ENCODE results near the gene NLRP9.

The NLRP9 gene

DNA sequence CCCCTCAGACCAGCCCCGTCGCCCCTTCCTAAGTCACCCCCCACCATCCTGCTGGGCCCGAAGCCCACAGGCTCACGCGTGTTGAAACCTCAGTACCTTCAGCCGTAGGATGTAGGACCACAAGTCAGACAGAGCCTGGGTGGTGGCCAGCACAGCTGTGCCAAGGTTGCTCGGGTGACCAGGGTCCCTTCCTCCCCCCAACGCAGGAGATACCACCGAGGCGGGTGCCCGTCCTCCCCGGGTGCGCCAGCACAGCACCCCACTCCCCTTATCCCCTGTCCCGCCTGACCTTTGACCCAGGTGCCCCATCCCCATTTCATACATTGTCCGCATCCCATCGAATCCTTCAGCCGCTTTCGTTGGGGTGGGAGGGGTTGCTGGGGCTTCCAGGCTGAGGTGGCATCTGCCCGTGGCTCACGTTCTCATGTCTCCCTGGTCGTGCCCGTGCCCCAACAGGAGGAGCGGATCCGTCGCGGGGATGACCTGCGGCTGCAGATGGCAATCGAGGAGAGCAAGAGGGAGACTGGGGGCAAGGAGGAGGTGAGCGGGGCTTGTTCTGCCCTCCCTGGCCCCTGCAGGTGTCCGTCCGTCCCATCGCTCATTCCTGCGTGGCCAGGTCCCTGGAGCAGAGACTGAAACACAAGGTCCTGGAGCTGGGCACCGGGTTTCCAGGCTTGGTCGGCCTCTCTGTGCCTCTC is 48.6 kb downstream of the NLRP9 start:
- DNase-seq (ENCODE audit: low read depth, low spot score) = no peak
- H3K27ac ChIP-seq = no peak overlapping the region

DNA sequence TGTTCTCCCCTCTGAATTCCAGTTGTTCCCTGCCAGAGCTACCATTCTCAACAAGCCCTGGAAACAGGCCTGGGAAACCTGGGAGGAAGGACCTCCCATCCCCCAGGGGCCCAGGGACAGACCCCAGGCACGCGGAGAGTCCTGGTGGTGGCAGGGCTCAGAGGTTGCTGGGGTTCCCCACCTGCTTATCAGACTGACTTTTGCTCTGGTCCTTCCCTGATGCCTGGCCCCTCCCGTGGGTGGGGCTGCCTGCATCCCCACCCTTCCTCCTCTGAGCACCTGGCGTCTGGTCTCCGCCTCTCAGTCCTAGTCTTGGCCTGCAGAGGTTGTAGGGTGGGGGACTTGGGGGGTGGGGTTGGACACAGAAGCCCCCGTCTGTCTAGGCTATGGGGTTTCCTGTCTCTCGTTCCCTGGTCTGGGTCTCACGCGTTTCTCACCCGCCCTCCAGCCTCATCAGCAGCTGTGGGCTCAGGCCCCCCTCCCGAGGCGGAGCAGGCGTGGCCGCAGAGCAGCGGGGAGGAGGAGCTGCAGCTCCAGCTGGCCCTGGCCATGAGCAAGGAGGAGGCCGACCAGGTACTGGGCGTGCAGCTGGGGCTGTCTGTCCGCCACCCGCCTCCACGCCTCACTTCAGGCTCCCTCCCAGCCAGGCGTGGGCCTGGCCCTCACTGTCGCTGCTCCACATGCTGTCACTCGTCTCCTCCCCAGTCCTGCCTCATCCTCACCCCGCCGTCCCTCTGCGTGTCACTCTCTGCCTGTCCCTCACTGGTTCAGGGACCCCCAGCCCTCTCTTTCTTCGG is 49.6 kb downstream of the NLRP9 start:
- no peak overlapping the region for H3K27ac ChIP-seq

DNA sequence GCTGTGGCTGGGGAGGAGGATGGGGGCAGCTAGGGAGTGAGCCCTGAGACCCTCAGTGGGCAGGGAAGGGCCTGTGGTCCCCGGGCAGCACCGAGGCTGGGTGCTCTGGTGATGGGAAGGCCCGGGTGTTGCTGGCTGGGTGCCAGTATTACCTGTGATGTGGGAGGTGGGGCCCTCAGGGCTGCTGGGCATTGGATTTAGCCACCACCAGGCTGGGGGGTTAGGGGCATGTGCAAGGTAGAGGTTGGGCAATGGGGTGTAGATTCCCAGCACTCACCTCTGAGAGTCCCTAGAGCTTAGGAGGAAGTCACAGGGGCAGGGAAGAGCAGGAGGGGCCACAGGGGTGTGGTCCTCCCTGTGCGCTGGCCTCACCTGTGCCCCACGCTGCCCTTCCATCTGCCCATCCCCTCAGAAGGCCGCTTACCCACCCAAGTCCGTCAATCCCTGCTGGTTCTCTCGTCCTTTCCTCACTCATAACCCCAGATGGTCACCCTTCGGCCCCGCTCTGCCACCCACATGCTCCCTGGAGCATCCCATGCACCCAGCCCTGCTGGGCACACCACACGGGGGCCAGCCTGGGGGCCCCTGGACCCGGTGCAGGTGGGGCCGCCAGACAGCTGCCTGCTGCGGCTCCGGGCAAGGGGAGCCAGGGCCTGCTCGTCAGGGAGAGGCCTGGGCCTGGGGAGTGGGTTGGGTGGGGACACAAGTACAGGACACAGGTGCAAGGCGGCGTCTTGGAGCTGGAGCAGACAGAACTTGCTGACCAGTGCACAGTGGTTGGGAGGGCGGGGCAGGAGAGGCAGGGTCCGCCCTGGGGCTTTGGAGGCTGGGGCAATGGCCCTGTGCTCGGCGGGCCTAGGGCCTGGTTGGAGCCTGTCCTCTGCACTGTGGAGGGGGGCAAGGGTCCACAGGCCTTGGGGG is 50.7 kb downstream of the NLRP9 start:
- DNase-seq (ENCODE audit: low read depth, low spot score) = no peak
- no peak overlapping the region for H3K27ac ChIP-seq

More for the DNA sequence above, 49.6 kb downstream of the NLRP9 start:
- DNase-seq (ENCODE audit: low read depth, low spot score) = no peak

DNA sequence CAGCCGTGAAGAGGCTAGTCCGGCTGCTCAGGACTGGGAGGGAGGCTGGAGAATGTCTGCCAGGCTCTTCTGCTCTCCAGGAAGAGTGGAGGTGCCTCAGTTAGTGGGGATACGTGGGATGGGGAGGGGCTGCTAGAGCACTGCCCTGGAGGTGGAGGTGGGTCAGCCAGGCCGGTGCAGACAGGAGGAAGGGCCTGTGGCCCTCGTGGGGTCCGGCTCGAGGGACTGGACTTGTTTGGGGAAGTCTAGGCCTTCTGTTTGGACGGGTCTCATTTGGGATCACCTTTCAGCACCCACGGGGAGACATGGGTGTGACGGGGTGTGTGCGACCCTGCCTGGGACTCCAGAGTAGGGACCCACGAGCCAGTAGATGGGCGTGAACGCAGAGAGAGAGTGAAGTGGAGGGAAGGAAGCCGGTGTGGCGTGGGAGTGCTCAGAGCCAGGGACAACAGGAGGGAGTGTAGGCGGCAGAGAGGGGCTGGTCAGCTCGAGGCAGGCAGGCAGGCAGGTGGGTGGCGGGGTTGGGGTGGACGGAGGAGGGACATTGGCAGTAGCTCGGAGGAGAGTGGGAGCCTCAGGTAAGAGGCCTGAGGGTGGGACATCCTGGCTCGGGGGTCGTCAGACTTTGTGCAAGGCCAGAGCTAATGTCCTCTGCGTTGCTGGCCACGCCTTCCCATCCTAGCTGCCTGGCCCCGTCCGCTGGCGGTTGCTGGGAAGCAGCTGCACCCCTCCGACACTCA is 51.7 kb downstream of the NLRP9 start:
- no peak for DNase-seq (ENCODE audit: low read depth, low spot score)
- H3K27ac ChIP-seq = no peak overlapping the region

DNA sequence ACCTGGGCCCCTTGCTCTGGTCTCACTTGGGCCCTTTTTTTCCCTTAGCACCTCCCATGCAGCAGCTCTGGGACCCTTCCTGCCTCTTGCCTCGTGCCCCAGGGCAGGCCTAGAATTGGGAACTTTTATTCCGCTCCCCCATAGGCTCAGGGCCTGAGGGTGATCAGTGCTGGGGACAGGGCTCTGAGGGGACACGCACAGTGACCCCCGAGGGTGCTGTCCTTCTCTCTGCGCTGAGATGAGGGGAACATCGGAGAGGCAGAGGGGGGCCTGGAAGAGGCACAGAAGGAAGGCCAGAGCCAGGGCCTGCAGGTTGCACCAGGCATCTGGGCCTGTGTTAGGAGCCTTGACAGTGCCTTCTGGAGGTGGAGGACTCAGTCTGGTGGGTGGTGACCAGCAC is 52.4 kb downstream of the NLRP9 start:
- no peak overlapping the region for H3K27ac ChIP-seq
- DNase-seq (ENCODE audit: low read depth, low spot score) = no peak

DNA sequence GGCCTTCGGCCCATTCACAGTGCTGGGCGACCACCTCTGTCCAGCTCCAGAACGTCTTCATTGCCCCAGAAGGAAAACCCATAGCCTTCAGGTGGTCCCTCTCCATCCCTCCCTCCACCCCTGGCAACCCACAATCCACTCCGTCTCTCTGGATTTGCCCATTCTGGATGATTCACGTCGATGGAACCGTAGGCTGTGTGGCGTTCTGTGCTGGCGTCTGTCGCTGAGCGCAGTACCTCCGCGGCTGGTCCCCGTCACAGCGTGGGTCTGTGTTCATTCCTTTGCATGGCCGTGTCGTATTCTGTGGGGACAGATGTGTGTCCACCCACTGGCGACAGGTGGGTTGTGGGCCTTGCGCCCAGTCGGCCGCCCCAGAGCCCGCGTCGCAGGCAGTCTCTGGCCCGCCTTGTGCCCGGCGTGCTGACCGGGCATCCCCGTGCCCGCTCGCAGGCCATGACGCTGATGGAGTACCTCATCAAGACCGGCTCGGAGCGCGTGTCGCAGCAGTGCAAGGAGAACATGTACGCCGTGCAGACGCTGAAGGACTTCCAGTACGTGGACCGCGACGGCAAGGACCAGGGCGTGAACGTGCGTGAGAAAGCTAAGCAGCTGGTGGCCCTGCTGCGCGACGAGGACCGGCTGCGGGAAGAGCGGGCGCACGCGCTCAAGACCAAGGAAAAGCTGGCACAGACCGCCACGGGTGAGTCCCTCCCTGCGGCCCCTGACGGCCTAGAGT is 53.1 kb downstream of the NLRP9 start:
- DNase-seq (ENCODE audit: low read depth, low spot score) = no peak
- H3K27ac ChIP-seq = no peak overlapping the region

DNA sequence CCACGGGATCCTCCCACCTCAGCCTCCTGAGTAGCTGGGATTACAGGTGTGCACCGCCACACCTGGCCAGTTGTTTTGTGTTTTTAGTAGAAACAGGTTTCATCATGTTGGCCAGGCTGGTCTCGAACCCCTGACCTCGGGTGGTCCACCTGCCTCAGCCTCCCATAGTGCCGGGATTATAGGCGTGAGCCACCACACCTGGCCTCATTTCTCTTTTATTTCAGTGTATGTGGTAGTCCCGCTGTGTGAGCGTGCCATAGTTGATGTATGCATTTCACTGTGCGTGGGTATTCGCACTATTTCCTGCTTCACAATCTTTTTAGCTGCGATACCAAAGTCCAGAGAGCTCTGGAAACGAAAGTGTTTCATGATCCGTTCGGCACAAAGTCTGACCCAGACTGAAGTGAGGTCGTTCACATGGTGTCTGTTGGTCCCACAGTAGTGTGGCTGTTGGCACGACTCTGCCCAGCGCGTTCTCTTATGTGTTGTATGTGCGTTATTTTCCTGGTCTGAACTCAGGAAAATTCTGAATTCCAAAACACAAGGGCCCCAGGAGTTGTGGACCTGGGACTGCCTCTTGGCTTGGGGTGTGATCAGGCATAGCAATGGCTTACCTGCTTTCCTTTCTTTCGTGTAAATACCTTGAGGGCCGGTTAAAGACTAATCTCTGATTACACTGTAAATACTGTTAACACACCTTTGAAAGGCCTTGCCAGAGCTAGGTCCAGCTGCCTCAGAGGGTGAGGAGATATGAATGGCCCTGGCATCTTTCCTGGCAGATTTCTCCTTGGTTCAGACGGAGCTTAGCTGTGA is 54.5 kb downstream of the NLRP9 start:
- no peak overlapping the region for H3K27ac ChIP-seq

DNA sequence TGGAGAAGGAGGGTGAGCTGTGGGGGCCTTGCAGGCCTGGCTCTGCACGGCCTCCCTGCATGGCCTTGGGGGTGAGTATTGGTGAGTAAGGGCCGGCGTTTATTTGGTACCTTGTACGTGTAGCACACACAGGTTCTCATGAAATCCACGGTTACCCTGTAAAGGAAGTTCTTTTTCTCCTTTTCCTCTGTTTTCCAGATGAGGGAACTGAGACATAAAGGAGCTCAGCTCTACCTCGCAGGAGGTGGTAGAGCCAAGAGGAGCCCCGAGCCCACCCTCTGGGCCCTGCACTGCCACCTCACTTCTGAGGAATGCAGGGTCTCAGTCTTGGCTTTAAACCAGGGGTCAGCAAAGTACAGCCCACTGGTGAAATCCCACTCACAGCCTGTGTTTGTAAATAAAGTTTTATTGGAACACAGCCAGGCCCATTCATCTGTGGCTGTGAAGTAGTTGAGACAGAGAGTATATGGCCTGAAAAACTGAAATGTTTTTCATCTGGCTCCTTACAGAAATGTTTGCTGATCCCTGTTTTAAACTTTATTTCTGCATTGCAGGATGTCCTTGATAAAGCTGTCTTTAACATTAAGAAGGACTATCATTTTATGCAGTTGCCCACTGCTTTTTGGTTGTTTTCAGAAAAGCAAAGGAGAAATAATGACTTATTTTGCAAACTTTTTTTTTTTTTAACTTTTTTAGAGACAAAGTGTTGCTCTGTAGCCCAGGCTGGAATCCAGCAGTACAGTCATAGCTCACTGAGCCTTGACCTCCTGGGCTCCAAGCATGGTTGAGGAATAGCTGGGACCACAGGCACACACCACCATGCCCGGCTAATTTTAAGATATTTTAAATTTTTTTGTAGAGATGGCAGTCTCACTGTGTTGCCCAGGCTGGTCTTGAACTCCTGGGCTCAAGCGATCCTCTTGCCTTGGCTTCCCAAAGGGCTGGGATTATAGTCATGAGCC is 56.8 kb downstream of the NLRP9 start:
- DNase-seq (ENCODE audit: low read depth, low spot score) = no peak
- no peak overlapping the region for H3K27ac ChIP-seq

More for the DNA sequence above, 54.5 kb downstream of the NLRP9 start:
- no peak for DNase-seq (ENCODE audit: low read depth, low spot score)

DNA sequence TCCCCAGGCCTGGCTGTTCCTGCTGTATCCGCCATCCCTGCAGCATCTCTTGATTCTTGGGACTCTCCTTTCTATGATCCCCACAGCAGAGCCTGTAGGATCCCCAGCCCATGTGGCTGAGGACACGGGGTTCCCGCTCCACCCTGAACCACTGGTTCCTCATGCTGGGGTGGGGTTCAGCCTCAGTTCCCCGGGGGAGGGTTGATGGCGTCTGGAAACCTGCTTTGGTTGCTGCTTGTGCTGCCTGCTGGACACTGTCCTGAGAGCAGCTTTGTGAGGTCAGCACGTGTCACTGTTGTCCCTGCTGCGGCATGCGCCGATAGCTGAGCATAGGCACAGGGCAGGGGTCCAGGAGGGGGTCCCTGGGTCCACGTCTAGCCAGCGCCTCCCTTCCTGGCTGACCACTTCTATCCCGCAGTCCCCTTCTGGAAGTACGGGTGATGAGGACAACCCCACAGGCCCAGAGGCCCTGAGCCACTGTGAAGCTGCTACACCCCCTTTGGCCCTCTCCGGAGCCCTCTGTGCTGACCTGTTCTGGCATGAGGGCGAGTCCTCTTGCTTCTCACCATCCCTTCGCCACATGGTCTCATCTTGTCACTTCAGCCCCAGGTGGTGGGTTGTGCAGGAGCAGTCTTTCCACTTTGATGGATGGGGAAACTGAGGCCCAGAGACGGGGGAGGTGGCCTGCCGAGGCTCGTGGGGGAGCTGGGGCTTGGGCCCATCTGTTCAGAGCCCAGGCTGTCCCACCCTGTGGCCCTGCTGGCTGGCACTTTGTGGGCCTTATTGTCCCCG is 57.7 kb downstream of the NLRP9 start:
- peak overlapping the region; percentile 94 for H3K27ac ChIP-seq
- DNase-seq (ENCODE audit: low read depth, low spot score) = no peak

DNA sequence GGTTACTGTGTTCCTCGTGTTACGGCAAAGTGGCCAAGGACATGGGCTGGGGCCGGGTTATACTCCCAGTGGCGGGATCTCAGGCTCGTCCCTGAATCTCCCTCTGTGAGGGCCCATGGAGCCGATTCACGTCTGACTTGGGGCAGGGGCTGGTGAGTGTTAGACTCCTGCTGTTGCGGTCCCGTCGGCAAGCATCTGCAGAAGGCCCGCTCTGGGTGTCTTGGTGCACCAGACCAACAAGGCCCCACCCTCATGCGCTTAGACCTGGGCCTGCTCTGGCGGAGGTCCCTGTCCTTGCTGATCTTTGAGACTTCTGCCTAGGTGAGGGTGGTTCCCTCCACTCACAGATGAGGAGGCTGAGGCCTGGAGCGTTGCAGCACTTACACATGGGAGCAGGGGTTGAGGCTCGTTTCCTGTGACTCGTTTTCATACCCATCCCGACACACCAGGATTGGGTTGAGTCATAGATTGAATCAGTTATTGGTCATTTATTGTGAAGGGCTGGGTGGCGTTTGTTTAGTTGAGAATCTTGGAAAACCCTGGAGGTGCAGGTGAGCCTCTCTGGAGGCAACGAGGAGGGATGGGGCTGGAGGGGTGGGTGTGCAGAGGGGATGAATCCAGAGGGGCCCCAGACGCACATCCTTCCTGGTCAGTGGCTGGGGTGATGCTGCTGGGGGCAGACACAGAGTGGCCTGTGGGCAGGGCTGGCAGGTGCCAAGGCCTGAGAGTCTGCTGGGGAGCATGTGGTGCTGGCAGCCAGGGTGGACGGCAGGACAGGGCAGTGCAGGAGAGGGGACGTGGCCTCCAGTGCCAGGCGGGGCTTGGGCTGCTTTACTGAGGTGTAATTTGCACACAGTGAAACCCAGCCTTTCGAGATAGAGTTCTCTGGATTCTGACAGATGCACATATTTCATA is 58.6 kb downstream of the NLRP9 start:
- DNase-seq (ENCODE audit: low read depth, low spot score) = peak; percentile 46
- H3K27ac ChIP-seq = peak overlapping the region; percentile 94

DNA sequence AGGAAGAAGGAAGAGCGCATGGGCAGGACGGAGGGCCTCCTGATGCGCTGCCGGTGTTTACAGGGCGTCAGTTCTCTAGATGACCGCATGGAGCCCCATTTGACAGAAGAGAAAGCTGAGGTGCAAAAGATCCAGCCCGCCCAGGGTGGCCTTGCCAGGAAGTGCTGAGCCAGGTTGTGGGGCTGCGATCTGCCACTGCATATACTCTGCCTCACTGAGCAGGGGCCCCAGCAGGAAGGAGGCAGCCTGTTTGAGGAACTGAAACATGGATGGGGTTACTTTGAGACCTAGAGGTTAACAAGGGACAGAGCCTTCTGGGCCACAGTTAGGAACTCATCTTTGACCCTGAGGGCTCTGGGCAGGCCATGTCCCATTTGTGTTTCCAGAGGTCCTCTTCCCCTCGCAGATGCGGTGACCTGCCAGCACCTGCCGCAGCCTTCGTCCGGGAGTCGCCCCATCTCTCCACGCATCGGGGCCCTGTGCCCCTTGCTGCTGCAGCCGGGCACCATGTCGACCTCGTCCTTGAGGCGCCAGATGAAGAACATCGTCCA is 60.0 kb downstream of the NLRP9 start:
- DNase-seq (ENCODE audit: low read depth, low spot score) = no peak
- H3K27ac ChIP-seq = peak overlapping the region; percentile 94

DNA sequence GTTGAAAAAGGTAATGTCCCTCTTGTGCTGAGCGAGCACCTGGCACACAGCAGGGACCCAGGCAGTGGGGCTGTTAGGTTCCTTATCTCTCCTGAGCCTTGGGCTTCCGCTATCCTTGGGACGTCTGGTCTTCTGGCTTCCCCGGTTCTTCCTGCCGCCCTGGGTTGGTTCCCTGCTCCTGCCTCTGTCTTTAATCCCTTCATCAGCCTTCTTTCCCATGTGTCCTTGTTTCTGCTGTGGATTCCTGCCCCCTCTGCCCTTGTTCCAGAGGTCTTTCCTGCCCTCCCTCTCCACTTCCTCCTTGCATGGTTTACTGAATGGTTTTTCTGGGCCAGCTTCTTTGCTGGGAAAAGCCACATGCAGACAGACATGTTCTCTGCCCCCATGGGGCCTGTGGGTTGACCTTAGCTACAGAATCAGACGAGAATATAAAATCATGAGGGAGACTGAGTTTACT is 60.6 kb downstream of the NLRP9 start:
- H3K27ac ChIP-seq = peak overlapping the region; percentile 94

DNA sequence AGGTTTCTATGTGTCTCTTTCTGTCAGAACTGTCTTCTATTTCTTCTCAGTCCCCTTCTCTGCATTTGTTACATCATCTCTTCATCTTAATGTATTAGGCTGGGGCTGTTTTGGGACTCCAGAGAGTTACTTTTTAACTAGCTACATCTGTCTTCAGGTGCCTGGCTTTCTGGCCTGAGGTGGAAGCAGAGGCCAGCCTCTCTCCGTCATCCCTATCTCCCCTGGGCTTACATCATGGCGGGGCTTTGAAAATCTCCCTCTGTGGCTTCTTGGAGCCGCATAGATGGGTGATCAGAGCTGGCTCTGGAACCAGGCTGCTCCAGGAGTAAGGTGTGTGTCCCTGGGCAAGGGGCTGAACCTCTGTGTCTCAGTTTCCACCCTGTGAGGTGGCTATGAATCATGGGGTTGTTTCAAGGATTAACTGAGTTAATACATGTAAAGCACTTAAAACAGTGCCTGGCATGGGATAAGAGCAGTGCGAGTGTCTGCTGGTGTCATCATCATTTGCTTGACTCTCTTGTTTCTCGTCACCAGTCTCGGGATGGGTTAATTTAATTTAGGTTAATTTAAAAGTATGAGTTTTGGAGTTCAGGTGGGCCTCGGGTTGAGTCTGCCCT is 61.2 kb downstream of the NLRP9 start:
- peak overlapping the region; percentile 94 for H3K27ac ChIP-seq
- DNase-seq (ENCODE audit: low read depth, low spot score) = no peak

More for the DNA sequence above, 60.6 kb downstream of the NLRP9 start:
- no peak for DNase-seq (ENCODE audit: low read depth, low spot score)

DNA sequence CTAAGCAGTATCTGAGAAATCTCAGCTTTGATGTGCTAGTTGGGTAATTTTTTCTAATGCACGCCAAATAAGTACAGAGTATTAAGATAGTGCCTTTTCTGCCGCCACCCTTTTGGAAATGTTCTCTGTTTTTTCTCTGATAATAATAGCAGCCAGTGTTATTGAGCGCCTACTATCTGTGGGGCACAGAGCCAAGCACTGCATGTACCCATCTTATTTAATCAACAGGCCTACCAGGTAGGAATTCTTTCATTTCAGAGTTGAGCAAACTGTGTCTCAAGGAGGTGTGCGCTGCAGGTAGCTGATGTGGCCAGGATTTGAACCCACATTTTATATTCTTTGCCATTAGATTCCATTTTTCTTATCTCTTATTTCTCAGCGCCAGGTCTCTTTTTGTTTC is 61.8 kb downstream of the NLRP9 start:
- DNase-seq (ENCODE audit: low read depth, low spot score) = no peak
- H3K27ac ChIP-seq = peak overlapping the region; percentile 94
